GM19240 (cell line): ENCODE data around the gene ABCE1.
"Not testable (repeated sequence)": the region's sequence is repeated elsewhere in the genome, so short reads cannot be mapped to it uniquely, and the experiment has no call there.

Experiments used
- DNase-seq: peaks from one replicate; pipeline ENCODE4 v3.0.0; 2011; ENCODE audit warnings: low spot score; ENCODE audit not compliant: insufficient read length

The ABCE1 gene

GRCh38 chr4:145102619-145103018, 4.5 kb downstream of the ABCE1 start:
- no peak for DNase-seq

GRCh38 chr4:145103496-145103895, 5.4 kb downstream of the ABCE1 start:
- no peak for DNase-seq

GRCh38 chr4:145107126-145107525, 9.0 kb downstream of the ABCE1 start:
- no peak for DNase-seq

- no peak for DNase-seq
Measured at GRCh38 chr4:145108128-145108527, 10.0 kb downstream of the ABCE1 start.

GRCh38 chr4:145125396-145125795, 27.3 kb downstream of the ABCE1 start:
- DNase-seq = no peak

- DNase-seq = no peak
Measured at GRCh38 chr4:145130130-145130529, 32.0 kb downstream of the ABCE1 start.

GRCh38 chr4:145130788-145131399, 32.8 kb downstream of the ABCE1 start:
- no peak for DNase-seq

- DNase-seq = no peak
Measured at GRCh38 chr4:145131848-145132247, 33.7 kb downstream of the ABCE1 start.

- DNase-seq = peak; percentile 17
Measured at GRCh38 chr4:145132511-145133098, 34.5 kb downstream of the ABCE1 start.

GRCh38 chr4:145136219-145136618, 38.1 kb downstream of the ABCE1 start:
- not testable (repeated sequence) for DNase-seq

- no peak for DNase-seq
Measured at GRCh38 chr4:145148980-145149379, 50.9 kb downstream of the ABCE1 start.

- DNase-seq = no peak
Measured at GRCh38 chr4:145153181-145153903, 55.2 kb downstream of the ABCE1 start.

GRCh38 chr4:145153904-145154298, 55.8 kb downstream of the ABCE1 start:
- DNase-seq = no peak

GRCh38 chr4:145154573-145154972, 56.5 kb downstream of the ABCE1 start:
- no peak for DNase-seq

GRCh38 chr4:145155268-145155870, 57.3 kb downstream of the ABCE1 start:
- no peak for DNase-seq

GRCh38 chr4:145156986-145157385, 58.9 kb downstream of the ABCE1 start:
- no peak for DNase-seq

GRCh38 chr4:145161549-145161948, 63.4 kb downstream of the ABCE1 start:
- DNase-seq = no peak

- DNase-seq = no peak
Measured at GRCh38 chr4:145167887-145168286, 69.8 kb downstream of the ABCE1 start.

GRCh38 chr4:145168581-145169187, 70.6 kb downstream of the ABCE1 start:
- DNase-seq = no peak

GRCh38 chr4:145170223-145170622, 72.1 kb downstream of the ABCE1 start:
- DNase-seq = no peak

- DNase-seq = no peak
Measured at GRCh38 chr4:145171911-145172310, 73.8 kb downstream of the ABCE1 start.
